IMR-90 (cell line): ENCODE results near the gene CDK5R1. TPM values are rescaled to one million over a fixed set of nuclear protein-coding genes. Genes with fewer than 3 reads are reported as not detected.

Experiments
- ATAC-seq: fragments of 200-7000 bp; cut with Tn5 transposase; 2 replicates; pipeline ENCODE4 v1.9.1; 2020; ENCODE audit warnings: low read depth, mild to moderate bottlenecking, moderate library complexity
- BruUV-seq: library from RNA; stranded (reverse); fragments of 400-500 nt; replicated peaks from 2 replicates; lab custom pipeline; 2021; lab: Mats Ljungman, UMichigan
- CTCF ChIA-PET: fragments of 300-600 bp; formaldehyde crosslinking; extraction: SDS; loops from one replicate; lab custom pipeline; 2021; ENCODE audit warnings: antibody characterized with exemption; lab: Yijun Ruan, JAX
- POLR2A ChIA-PET: fragments of 300-600 bp; sonication (Branson Sonifier 250); formaldehyde crosslinking; loops from one replicate; lab custom pipeline; 2022; ENCODE audit warnings: antibody characterized with exemption; ENCODE audit not compliant: unreplicated experiment; lab: Charles Lee
- DNase-seq: peaks from one replicate; pipeline ENCODE4 v3.0.0; 2013
- H2AFZ ChIP-seq: replicated peaks from 2 replicates; pipeline ENCODE3; 2013; ENCODE audit warnings: low read length, mild to moderate bottlenecking; ENCODE audit not compliant: poor library complexity
- H2AK5ac ChIP-seq: 2 replicates; pipeline ENCODE4 v1.6.1; 2013; ENCODE audit warnings: low read depth, low read length, inconsistent platforms
- H2AK9ac ChIP-seq: replicated peaks from 2 replicates; pipeline ENCODE3; 2013; ENCODE audit warnings: mild to moderate bottlenecking, low read depth, low read length, moderate library complexity; ENCODE audit not compliant: poor library complexity
- H2BK120ac ChIP-seq: 2 replicates; pipeline ENCODE4 v1.6.1; 2013; ENCODE audit warnings: low read depth, low read length, inconsistent platforms
- H2BK15ac ChIP-seq: 3 replicates; pipeline ENCODE4 v1.6.1; 2013; ENCODE audit warnings: low read depth, low read length, inconsistent platforms
- H2BK20ac ChIP-seq: 2 replicates; pipeline ENCODE4 v1.6.1; 2013; ENCODE audit warnings: low read depth, mild to moderate bottlenecking, inconsistent platforms, low read length, moderate library complexity
- H2BK5ac ChIP-seq: 2 replicates; pipeline ENCODE4 v1.6.1; 2013; ENCODE audit warnings: mild to moderate bottlenecking, low read depth, low read length, inconsistent platforms; ENCODE audit not compliant: poor library complexity, severe bottlenecking
- H3K14ac ChIP-seq: replicated peaks from 2 replicates; pipeline ENCODE4 v1.6.1; 2013; ENCODE audit warnings: low read depth, low read length, inconsistent platforms
- H3K18ac ChIP-seq: 2 replicates; pipeline ENCODE4 v1.6.1; 2013; ENCODE audit warnings: low read depth, low read length, control low read depth
- H3K23ac ChIP-seq: 2 replicates; pipeline ENCODE4 v1.6.1; 2013; ENCODE audit warnings: low read depth, low read length, inconsistent platforms
- H3K27ac ChIP-seq: 2 replicates; pipeline ENCODE4 v1.5.1; 2013; ENCODE audit warnings: mild to moderate bottlenecking, control low read depth, low read length; ENCODE audit not compliant: insufficient read depth
- H3K27me3 ChIP-seq: 2 replicates; pipeline ENCODE4 v1.6.1; 2013; ENCODE audit warnings: low read length; ENCODE audit not compliant: control insufficient read depth, insufficient read depth
- H3K36me3 ChIP-seq: 2 replicates; pipeline ENCODE4 v1.6.1; 2013; ENCODE audit warnings: low read length, mixed read lengths; ENCODE audit not compliant: control insufficient read depth, insufficient read depth
- H3K4ac ChIP-seq: 2 replicates; pipeline ENCODE4 v1.6.1; 2013; ENCODE audit warnings: low read depth, low read length, inconsistent platforms
- H3K4me1 ChIP-seq: 2 replicates; pipeline ENCODE4 v1.6.1; 2013; ENCODE audit warnings: low read length, mixed read lengths; ENCODE audit not compliant: control insufficient read depth, insufficient read depth
- H3K4me2 ChIP-seq: 2 replicates; pipeline ENCODE4 v1.6.1; 2013; ENCODE audit warnings: low read depth, mild to moderate bottlenecking, control low read depth, low read length, moderate library complexity
- H3K4me3 ChIP-seq: 2 replicates; pipeline ENCODE4 v1.5.1; 2013; ENCODE audit warnings: low read depth, mild to moderate bottlenecking, control low read depth, low read length, moderate library complexity; ENCODE audit not compliant: insufficient read depth
- H3K56ac ChIP-seq: 2 replicates; pipeline ENCODE4 v1.6.1; 2013; ENCODE audit warnings: low read length, inconsistent platforms; ENCODE audit not compliant: insufficient read depth; ENCODE audit errors: extremely low read depth
- H3K79me1 ChIP-seq, 2 experiments: 2 replicates each; pipeline ENCODE4 v1.6.1; 2013; ENCODE audit warnings: low read length in 2 of 2, inconsistent platforms in 1 of 2, low read depth in 1 of 2
- H3K9ac ChIP-seq: 2 replicates; pipeline ENCODE4 v1.6.1; 2013; ENCODE audit warnings: low read depth, low read length, control low read depth
- H3K9me1 ChIP-seq: 2 replicates; pipeline ENCODE4 v1.6.1; 2013; ENCODE audit warnings: low read length, inconsistent platforms; ENCODE audit not compliant: insufficient read depth
- H3K9me3 ChIP-seq: 2 replicates; pipeline ENCODE4 v1.6.1; 2013; ENCODE audit warnings: low read length; ENCODE audit not compliant: control insufficient read depth, insufficient read depth
- H4K20me1 ChIP-seq: 2 replicates; pipeline ENCODE4 v1.6.1; 2013; ENCODE audit warnings: low read length, inconsistent platforms; ENCODE audit not compliant: insufficient read depth
- H4K5ac ChIP-seq: 2 replicates; pipeline ENCODE4 v1.6.1; 2013; ENCODE audit warnings: mild to moderate bottlenecking, low read depth, low read length, control low read depth
- H4K8ac ChIP-seq, 2 experiments: 2 replicates each; pipeline ENCODE4 v1.6.1; 2013; ENCODE audit warnings: low read depth in 2 of 2, low read length in 2 of 2, control low read depth in 1 of 2, inconsistent platforms in 1 of 2
- H4K91ac ChIP-seq: 2 replicates; pipeline ENCODE4 v1.6.1; 2013; ENCODE audit warnings: low read depth, low read length, inconsistent platforms; ENCODE audit not compliant: insufficient read depth
- BHLHE40 ChIP-seq: fragments of 150-350 bp; IDR thresholded peaks from 2 replicates; pipeline ENCODE4 v1.6.1; 2016; ENCODE audit warnings: mild to moderate bottlenecking, low read depth, low read length
- CEBPB ChIP-seq: IDR thresholded peaks from 2 replicates; pipeline ENCODE4 v1.6.1; 2012; ENCODE audit warnings: low read depth, low read length, improper control_type of control experiment
- CHD1 ChIP-seq: IDR thresholded peaks from 2 replicates; pipeline ENCODE4 v1.6.1; 2012; ENCODE audit warnings: low read depth, low read length, improper control_type of control experiment
- CTCF ChIP-seq: conservative IDR thresholded peaks from 2 replicates; pipeline ENCODE4 v1.5.1; 2012; ENCODE audit warnings: mild to moderate bottlenecking, low read depth, low read length, improper control_type of control experiment
- ELK1 ChIP-seq: fragments of 150-350 bp; IDR thresholded peaks from 2 replicates; pipeline ENCODE4 v1.6.1; 2016; ENCODE audit warnings: low read depth, mild to moderate bottlenecking, low read length, moderate library complexity, borderline replicate concordance
- FOS ChIP-seq: fragments of 150-350 bp; IDR thresholded peaks from 2 replicates; pipeline ENCODE4 v1.6.1; 2016; ENCODE audit warnings: low read depth, low read length
- MAZ ChIP-seq: IDR thresholded peaks from 2 replicates; pipeline ENCODE4 v1.6.1; 2012; ENCODE audit warnings: low read depth, mild to moderate bottlenecking, low read length, improper control_type of control experiment, moderate library complexity, borderline replicate concordance
- MXI1 ChIP-seq: IDR thresholded peaks from 2 replicates; pipeline ENCODE4 v1.6.1; 2012; ENCODE audit warnings: low read depth, mild to moderate bottlenecking, low read length, moderate library complexity, borderline replicate concordance
- NFE2L2 ChIP-seq: fragments of 150-350 bp; IDR thresholded peaks from 2 replicates; pipeline ENCODE4 v1.6.1; 2016; ENCODE audit warnings: low read depth, mild to moderate bottlenecking, low read length
- POLR2A ChIP-seq: IDR thresholded peaks from 2 replicates; pipeline ENCODE4 v1.6.1; 2012; ENCODE audit warnings: mild to moderate bottlenecking, low read depth, low read length
- RAD21 ChIP-seq: IDR thresholded peaks from 2 replicates; pipeline ENCODE4 v1.6.1; 2012; ENCODE audit warnings: low read length, improper control_type of control experiment
- RCOR1 ChIP-seq: IDR thresholded peaks from 2 replicates; pipeline ENCODE4 v1.6.1; 2012; ENCODE audit warnings: mild to moderate bottlenecking, low read length, improper control_type of control experiment; ENCODE audit not compliant: insufficient replicate concordance
- RFX5 ChIP-seq: IDR thresholded peaks from 2 replicates; pipeline ENCODE4 v1.8.0; 2012; ENCODE audit warnings: low read depth, mild to moderate bottlenecking, low read length, moderate library complexity
- SMC3 ChIP-seq: fragments of 150-350 bp; IDR thresholded peaks from 2 replicates; pipeline ENCODE4 v1.6.1; 2016; ENCODE audit warnings: low read depth, mild to moderate bottlenecking, antibody characterized with exemption, low read length, moderate library complexity
- WGBS, 2 experiments: methylation state at CpG; one replicate each; pipeline versions ENCODE4 v1.1.5 to v1.1.7; 2013; ENCODE audit warnings: missing lambda C conversion rate in 2 of 2; ENCODE audit not compliant: insufficient read length in 1 of 2; ENCODE audit errors: extremely low coverage in 2 of 2; 5-methylcytosine and 5-hydroxymethylcytosine counted together
- dilution Hi-C: fragments of 300-500 bp; cut with HindIII; formaldehyde crosslinking; loops from one replicate; pipeline ENCODE4 v1.14.3; 2018; ENCODE audit warnings: low sequenced_read_pairs; ENCODE audit not compliant: unreplicated experiment
- in situ Hi-C: fragments of 300-500 bp; cut with MboI; formaldehyde crosslinking; loops from 3 replicates; pipeline ENCODE4 v1.14.3; 2019; ENCODE audit warnings: low sequenced_read_pairs, inconsistent platforms, mixed read lengths
- intact Hi-C: fragments of 100-400 bp; cut with micrococcal nuclease; formaldehyde crosslinking; loops from 2 replicates; pipeline ENCODE4 v1.10.0; 2022
- polyA plus RNA-seq, 3 experiments: library from polyadenylated mRNA; depleted of rRNA; stranded (reverse); fragments of >200 nt; gene quantifications; 2 replicates each; pipeline ENCODE4 v1.2.3, GENCODE V29; 2012; ENCODE audit warnings: low replicate concordance in 1 of 3
- total RNA-seq: library from RNA; depleted of rRNA; stranded (reverse); fragments of >200 nt; gene quantifications from 2 replicates; pipeline ENCODE4 v1.2.3, GENCODE V29; 2012
- TF ChIP-seq, protein P1 (sequence below): fragments of 150-350 bp; IDR thresholded peaks from 2 replicates; pipeline ENCODE4 v1.6.1; 2017; ENCODE audit warnings: mild to moderate bottlenecking, antibody characterized with exemption, low read length, low read depth

Gene CDK5R1
- total and polyA plus RNA-seq, 2 of the 4 experiments (the other 2 are of a cell fraction): 0.36 to 0.74 TPM

GRCh38 chr17:32517982-32518381, 31.2 kb downstream of the CDK5R1 start:
- Histone ChIP-seq H2BK15ac (no peak overlapping the region), H2BK20ac (no peak overlapping the region)

More at GRCh38 chr17:32517982-32518381, 31.2 kb downstream of the CDK5R1 start:
- Histone ChIP-seq H3K56ac (no peak overlapping the region), H3K27me3 (peaks cover 21% of the 10 kb centered on the region), H2BK5ac (no peak overlapping the region), H4K5ac (no peak overlapping the region), H3K79me1 (no peaks in the 10 kb centered on the region), H2AK9ac (no peak overlapping the region), H4K91ac (no peak overlapping the region), H3K4me1 (no peaks in the 10 kb centered on the region; the same call in 1 of the 2 replicates), H3K9me3 (no peaks in the 10 kb centered on the region), H3K23ac (no peak overlapping the region), H3K18ac (no peak overlapping the region), H2AK5ac (no peak overlapping the region), H4K8ac (no peak overlapping the region), H3K4me3 (no peak overlapping the region), H3K4me2 (no peak overlapping the region), H2BK120ac (no peak overlapping the region), H3K4ac (no peak overlapping the region), H4K20me1 (no peaks in the 10 kb centered on the region), H3K9ac (no peak overlapping the region), H2AFZ (no peak overlapping the region), H3K14ac (no peak overlapping the region), H3K9me1 (0 out of 2 replicates have a peak, but pooled peaks cover 2% of the 10 kb centered on the region), H3K36me3 (no peaks in the 10 kb centered on the region), H3K27ac (no peak overlapping the region)
- TF ChIP-seq RFX5: no peak
- no peak for TF ChIP-seq RAD21
- no peak for TF ChIP-seq CTCF
- TF ChIP-seq POLR2A: no peak
- TF ChIP-seq ELK1: no peak
- no peak for TF ChIP-seq SMC3
- no peak for TF ChIP-seq MXI1
- TF ChIP-seq MAZ: no peak
- TF ChIP-seq CHD1: no peak
- TF ChIP-seq FOS: no peak
- no peak for TF ChIP-seq BHLHE40
- TF ChIP-seq, protein P1, sequence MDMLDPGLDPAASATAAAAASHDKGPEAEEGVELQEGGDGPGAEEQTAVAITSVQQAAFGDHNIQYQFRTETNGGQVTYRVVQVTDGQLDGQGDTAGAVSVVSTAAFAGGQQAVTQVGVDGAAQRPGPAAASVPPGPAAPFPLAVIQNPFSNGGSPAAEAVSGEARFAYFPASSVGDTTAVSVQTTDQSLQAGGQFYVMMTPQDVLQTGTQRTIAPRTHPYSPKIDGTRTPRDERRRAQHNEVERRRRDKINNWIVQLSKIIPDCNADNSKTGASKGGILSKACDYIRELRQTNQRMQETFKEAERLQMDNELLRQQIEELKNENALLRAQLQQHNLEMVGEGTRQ: no peak
- no peak for TF ChIP-seq NFE2L2
- no peak for TF ChIP-seq CEBPB
- no peak for TF ChIP-seq RCOR1
- dilution Hi-C loops: no loop called here
- ChIA-PET POLR2A (no interaction called here), CTCF (no interaction called here)
- DNase-seq: no peak
- no CpG with 5 or more reads among the region's 7 CpGs for WGBS, 2 experiments
- intact Hi-C loops: no loop called here
- in situ Hi-C loops: no loop called here
- BruUV-seq: no TSS peak
- no peak for ATAC-seq
